ENCODE results near the gene MCCD1. TPM values are rescaled to one million over a fixed set of nuclear protein-coding genes. Genes with fewer than 3 reads are reported as not detected.

The MCCD1 gene
- total and polyA plus RNA-seq, 2 of the 13 experiments (the other 11 are each of a cell fraction or from before 2014, with no cell fraction given), result 0.15 TPM; not detected in 1

DNA sequence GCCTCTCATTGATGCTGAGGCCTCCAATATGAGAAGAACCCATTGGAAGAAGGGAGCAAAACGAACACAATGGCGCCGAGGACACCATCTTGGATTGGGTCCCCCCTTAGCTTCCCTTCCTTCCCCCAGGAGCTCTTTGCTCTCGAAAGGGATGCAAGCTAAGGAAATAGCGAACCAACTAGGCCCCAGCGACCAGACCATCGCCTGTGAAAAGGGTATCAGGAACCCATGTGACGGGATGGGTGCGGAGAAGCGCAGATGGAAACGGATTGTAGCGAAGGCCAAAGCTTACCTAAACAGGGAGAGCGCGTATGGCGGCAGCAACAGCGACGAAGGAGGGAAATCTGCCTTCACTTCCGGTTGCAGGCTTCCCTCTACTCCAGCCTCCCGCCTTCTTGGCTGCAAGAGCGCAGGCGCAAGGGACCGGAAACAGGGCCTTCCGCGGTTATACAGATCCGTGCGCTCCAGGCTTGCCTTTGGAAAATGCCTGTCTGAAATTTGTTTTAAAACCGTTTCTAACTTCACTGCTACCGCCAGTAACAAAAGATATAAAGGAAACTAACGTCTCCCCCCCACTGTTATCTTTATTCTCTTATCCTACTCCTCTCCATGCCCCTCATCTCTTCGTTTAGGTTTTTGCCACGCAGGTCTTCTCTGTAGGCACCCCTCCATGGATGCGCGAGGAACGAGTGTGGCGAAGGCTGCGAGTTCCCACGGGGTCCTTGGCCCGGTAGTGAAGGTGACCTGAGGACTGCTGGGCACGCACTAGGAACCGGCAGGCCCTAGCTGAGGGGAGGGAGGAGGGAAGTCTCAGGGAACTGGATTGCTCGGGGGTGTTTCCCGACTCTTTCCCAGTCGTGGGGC lies 13.1 kb downstream of the MCCD1 start, which contains the start of gene DDX39B (continued):
- TF ChIP-seq ZBTB1 (CRISPR knock-in tag; IDR thresholded peaks at IDR 0.05; ENCODE audit: borderline replicate concordance), result 0 out of 2 replicates have a peak, but pooled peaks have one; percentile 52
- no peak for TF ChIP-seq U2AF2 (IDR thresholded peaks at IDR 0.05; ENCODE audit: low read depth, low read length)
- peak; percentile 83 for TF ChIP-seq ZNF788 (CRISPR knock-in tag; IDR thresholded peaks at IDR 0.05; ENCODE audit: borderline replicate concordance)
- no peak for TF ChIP-seq HNF4G (IDR thresholded peaks at IDR 0.05; ENCODE audit: borderline replicate concordance, low read depth, low read length)
- no peak; the same call in 1 of the 2 replicates for TF ChIP-seq HNF4G (CRISPR knock-in tag; IDR thresholded peaks at IDR 0.05; ENCODE audit: borderline replicate concordance, low read depth)
- TF ChIP-seq HOXA7 (CRISPR knock-in tag; IDR thresholded peaks at IDR 0.05), result no peak
- no peak for TF ChIP-seq FOXA1 (IDR thresholded peaks at IDR 0.05)
- TF ChIP-seq FOXA1 (CRISPR knock-in tag; IDR thresholded peaks at IDR 0.05), result no peak
- TF ChIP-seq ZNF24 (IDR thresholded peaks at IDR 0.05), result peak; percentile 48
- TF ChIP-seq, protein P1, sequence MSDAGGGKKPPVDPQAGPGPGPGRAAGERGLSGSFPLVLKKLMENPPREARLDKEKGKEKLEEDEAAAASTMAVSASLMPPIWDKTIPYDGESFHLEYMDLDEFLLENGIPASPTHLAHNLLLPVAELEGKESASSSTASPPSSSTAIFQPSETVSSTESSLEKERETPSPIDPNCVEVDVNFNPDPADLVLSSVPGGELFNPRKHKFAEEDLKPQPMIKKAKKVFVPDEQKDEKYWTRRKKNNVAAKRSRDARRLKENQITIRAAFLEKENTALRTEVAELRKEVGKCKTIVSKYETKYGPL (CRISPR knock-in tag; IDR thresholded peaks at IDR 0.05), result peak; percentile 14; the same call in 1 of the 2 replicates
- TF ChIP-seq, protein P2, sequence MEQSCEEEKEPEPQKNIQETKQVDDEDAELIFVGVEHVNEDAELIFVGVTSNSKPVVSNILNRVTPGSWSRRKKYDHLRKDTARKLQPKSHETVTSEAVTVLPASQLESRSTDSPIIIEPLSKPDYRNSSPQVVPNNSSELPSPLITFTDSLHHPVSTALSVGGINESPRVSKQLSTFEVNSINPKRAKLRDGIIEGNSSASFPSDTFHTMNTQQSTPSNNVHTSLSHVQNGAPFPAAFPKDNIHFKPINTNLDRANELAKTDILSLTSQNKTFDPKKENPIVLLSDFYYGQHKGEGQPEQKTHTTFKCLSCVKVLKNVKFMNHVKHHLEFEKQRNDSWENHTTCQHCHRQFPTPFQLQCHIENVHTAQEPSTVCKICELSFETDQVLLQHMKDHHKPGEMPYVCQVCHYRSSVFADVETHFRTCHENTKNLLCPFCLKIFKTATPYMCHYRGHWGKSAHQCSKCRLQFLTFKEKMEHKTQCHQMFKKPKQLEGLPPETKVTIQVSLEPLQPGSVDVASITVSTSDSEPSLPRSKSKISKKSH (CRISPR knock-in tag; IDR thresholded peaks at IDR 0.05; ENCODE audit: borderline replicate concordance), result peak; percentile 87; the same call in 1 of the 2 replicates
- TF ChIP-seq RFXAP (CRISPR knock-in tag; IDR thresholded peaks at IDR 0.05; ENCODE audit: borderline replicate concordance), result peak; percentile 96
- peak; percentile 97 for TF ChIP-seq MYC (CRISPR knock-in tag; IDR thresholded peaks at IDR 0.05; ENCODE audit: borderline replicate concordance)
- TF ChIP-seq RFX3 (CRISPR knock-in tag; IDR thresholded peaks at IDR 0.05), result no peak
- no peak; the same call in 1 of the 2 replicates for TF ChIP-seq ZNF460 (CRISPR knock-in tag; IDR thresholded peaks at IDR 0.05; ENCODE audit: borderline replicate concordance)
- TF ChIP-seq CHD2 (IDR thresholded peaks at IDR 0.05; ENCODE audit: low read depth, low read length), result no peak
- 0 out of 2 replicates have a peak, but pooled peaks have one; percentile 57 for TF ChIP-seq ZSCAN12 (CRISPR knock-in tag; IDR thresholded peaks at IDR 0.05)
- TF ChIP-seq PAWR (CRISPR knock-in tag; IDR thresholded peaks at IDR 0.05; ENCODE audit: borderline replicate concordance), result 0 out of 2 replicates have a peak, but pooled peaks have one; percentile 48
- no peak; the same call in 1 of the 2 replicates for TF ChIP-seq TOPORS (CRISPR knock-in tag; IDR thresholded peaks at IDR 0.05)
- TF ChIP-seq DNMT1 (CRISPR knock-in tag; IDR thresholded peaks at IDR 0.05), result peak; percentile 88; the same call in 1 of the 2 replicates
- peak; percentile 19; the same call in 1 of the 2 replicates for TF ChIP-seq SRF (IDR thresholded peaks at IDR 0.05; ENCODE audit: low read depth, low read length)
- TF ChIP-seq MXD4 (CRISPR knock-in tag; IDR thresholded peaks at IDR 0.05), result peak; percentile 63; the same call in 1 of the 2 replicates
- TF ChIP-seq ZNF496 (CRISPR knock-in tag; IDR thresholded peaks at IDR 0.05; ENCODE audit: insufficient replicate concordance), result no peak
- TF ChIP-seq MBNL3 (CRISPR knock-in tag; conservative IDR thresholded peaks at IDR 0.05), result no peak
- no peak for TF ChIP-seq ZNF326 (CRISPR knock-in tag; IDR thresholded peaks at IDR 0.05; ENCODE audit: borderline replicate concordance)
- TF ChIP-seq, protein P3, sequence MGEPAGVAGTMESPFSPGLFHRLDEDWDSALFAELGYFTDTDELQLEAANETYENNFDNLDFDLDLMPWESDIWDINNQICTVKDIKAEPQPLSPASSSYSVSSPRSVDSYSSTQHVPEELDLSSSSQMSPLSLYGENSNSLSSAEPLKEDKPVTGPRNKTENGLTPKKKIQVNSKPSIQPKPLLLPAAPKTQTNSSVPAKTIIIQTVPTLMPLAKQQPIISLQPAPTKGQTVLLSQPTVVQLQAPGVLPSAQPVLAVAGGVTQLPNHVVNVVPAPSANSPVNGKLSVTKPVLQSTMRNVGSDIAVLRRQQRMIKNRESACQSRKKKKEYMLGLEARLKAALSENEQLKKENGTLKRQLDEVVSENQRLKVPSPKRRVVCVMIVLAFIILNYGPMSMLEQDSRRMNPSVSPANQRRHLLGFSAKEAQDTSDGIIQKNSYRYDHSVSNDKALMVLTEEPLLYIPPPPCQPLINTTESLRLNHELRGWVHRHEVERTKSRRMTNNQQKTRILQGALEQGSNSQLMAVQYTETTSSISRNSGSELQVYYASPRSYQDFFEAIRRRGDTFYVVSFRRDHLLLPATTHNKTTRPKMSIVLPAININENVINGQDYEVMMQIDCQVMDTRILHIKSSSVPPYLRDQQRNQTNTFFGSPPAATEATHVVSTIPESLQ (CRISPR knock-in tag; conservative IDR thresholded peaks at IDR 0.05), result peak; percentile 43; the same call in 1 of the 2 replicates

All from HepG2 (cell line).